Trophoblast cell (in vitro differentiated cells and primary cell): ENCODE results near the gene ZNF263.

ENCODE experiments used
- DNase-seq, 2 donors: peaks; one replicate each; pipeline ENCODE4 v3.0.0-alpha.2; 2016
- H2AFZ ChIP-seq: 2 replicates; pipeline ENCODE4 v1.6.1; 2013; ENCODE audit warnings: low read length, moderate library complexity, mild to moderate bottlenecking; ENCODE audit not compliant: insufficient read depth, poor library complexity
- H2AK5ac ChIP-seq: 2 replicates; pipeline ENCODE4 v1.6.1; 2013; ENCODE audit warnings: mild to moderate bottlenecking, low read length
- H2BK120ac ChIP-seq: 2 replicates; pipeline ENCODE4 v1.6.1; 2013; ENCODE audit warnings: low read length, mild to moderate bottlenecking, moderate library complexity; ENCODE audit not compliant: insufficient read depth, poor library complexity
- H2BK12ac ChIP-seq: 2 replicates; pipeline ENCODE4 v1.6.1; 2013; ENCODE audit warnings: mild to moderate bottlenecking, low read length, moderate library complexity
- H2BK5ac ChIP-seq: 2 replicates; pipeline ENCODE4 v1.6.1; 2013; ENCODE audit warnings: low read length, low read depth, moderate library complexity, mild to moderate bottlenecking; ENCODE audit not compliant: poor library complexity
- H3K14ac ChIP-seq: 2 replicates; pipeline ENCODE4 v1.6.1; 2013; ENCODE audit warnings: mild to moderate bottlenecking, low read length
- H3K18ac ChIP-seq: 2 replicates; pipeline ENCODE4 v1.6.1; 2013; ENCODE audit warnings: mild to moderate bottlenecking, low read length
- H3K23ac ChIP-seq: 2 replicates; pipeline ENCODE4 v1.6.1; 2013; ENCODE audit warnings: low read length
- H3K27ac ChIP-seq: 2 replicates; pipeline ENCODE4 v1.5.1; 2013; ENCODE audit warnings: low read depth, mild to moderate bottlenecking, inconsistent platforms, low read length, moderate library complexity
- H3K27me3 ChIP-seq: 2 replicates; pipeline ENCODE4 v1.6.1; 2013; ENCODE audit warnings: inconsistent platforms, mild to moderate bottlenecking, low read length, moderate library complexity; ENCODE audit not compliant: insufficient read depth
- H3K36me3 ChIP-seq, 2 experiments: 1 replicate in 1 of 2; 2 replicates in 1 of 2; pipeline ENCODE4 v1.6.1; 2013; ENCODE audit warnings: low read length in 2 of 2, mild to moderate bottlenecking in 2 of 2, moderate library complexity in 1 of 2; ENCODE audit not compliant: insufficient read depth in 2 of 2, control insufficient read depth in 1 of 2
- H3K4ac ChIP-seq: 2 replicates; pipeline ENCODE4 v1.6.1; 2013; ENCODE audit warnings: low read depth, mild to moderate bottlenecking, low read length, moderate library complexity
- H3K4me1 ChIP-seq, 2 experiments: 1 replicate in 1 of 2; 2 replicates in 1 of 2; pipeline ENCODE4 v1.6.1; 2013; ENCODE audit warnings: low read length in 2 of 2, mild to moderate bottlenecking in 2 of 2, moderate library complexity in 1 of 2; ENCODE audit not compliant: insufficient read depth in 2 of 2, control insufficient read depth in 1 of 2
- H3K4me2 ChIP-seq: 2 replicates; pipeline ENCODE4 v1.6.1; 2013; ENCODE audit warnings: inconsistent platforms, mild to moderate bottlenecking, low read length, moderate library complexity
- H3K4me3 ChIP-seq: 2 replicates; pipeline ENCODE4 v1.5.1; 2013; ENCODE audit warnings: mild to moderate bottlenecking, low read depth, low read length, inconsistent platforms
- H3K79me1 ChIP-seq: one replicate; pipeline ENCODE4 v1.6.1; 2013; ENCODE audit warnings: low read length
- H3K79me2 ChIP-seq: 2 replicates; pipeline ENCODE4 v1.6.1; 2013; ENCODE audit warnings: low read length, mild to moderate bottlenecking; ENCODE audit not compliant: control insufficient read depth, insufficient read depth, poor library complexity
- H3K9ac ChIP-seq: 2 replicates; pipeline ENCODE4 v1.6.1; 2013; ENCODE audit warnings: mild to moderate bottlenecking, low read length
- H3K9me3 ChIP-seq: 2 replicates; pipeline ENCODE4 v1.6.1; 2013; ENCODE audit warnings: low read depth, mild to moderate bottlenecking, control low read depth, inconsistent platforms, low read length; ENCODE audit not compliant: insufficient read depth
- H4K12ac ChIP-seq: 2 replicates; pipeline ENCODE4 v1.6.1; 2013; ENCODE audit warnings: low read depth, mild to moderate bottlenecking, low read length, moderate library complexity
- H4K8ac ChIP-seq: 2 replicates; pipeline ENCODE4 v1.6.1; 2013; ENCODE audit warnings: low read depth, mild to moderate bottlenecking, low read length, moderate library complexity
- H4K91ac ChIP-seq: one replicate; pipeline ENCODE4 v1.6.1; 2013; ENCODE audit warnings: low read depth, mild to moderate bottlenecking, low read length, moderate library complexity
- WGBS: extraction: QIAGEN DNeasy Blood & Tissue Kit; methylation state at CpG from one replicate; pipeline ENCODE4 v1.1.7; 2013; ENCODE audit warnings: missing lambda C conversion rate; ENCODE audit not compliant: insufficient read length, insufficient coverage; ENCODE audit errors: extremely low coverage; 5-methylcytosine and 5-hydroxymethylcytosine counted together

Gene ZNF263

DNA sequence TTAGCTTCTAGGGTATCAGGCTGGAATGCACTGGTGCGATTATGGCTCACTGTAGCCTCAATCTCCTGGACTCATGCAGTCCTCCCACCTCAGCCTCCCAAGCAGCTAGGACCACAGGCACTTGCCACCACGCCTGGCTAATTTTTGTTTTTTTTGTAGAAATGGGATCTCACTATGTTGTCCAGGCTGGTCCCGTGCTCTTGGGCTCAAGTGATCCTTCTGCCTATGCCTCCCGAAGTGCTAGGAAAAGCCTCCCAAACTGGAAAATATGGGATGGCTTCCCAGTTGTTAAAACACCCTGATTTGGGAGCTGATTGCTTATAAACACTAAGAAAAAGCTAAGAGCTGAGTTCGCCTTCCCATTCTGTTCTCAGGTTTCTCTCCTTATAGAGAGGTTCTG is 6.6 kb upstream of the ZNF263 start:
- no peaks in the 10 kb centered on the region for H3K36me3 ChIP-seq
- no peak overlapping the region for H3K18ac ChIP-seq
- no peak overlapping the region for H3K9ac ChIP-seq
- no CpG with 5 or more reads among the region's 5 CpGs for whole genome bisulfite sequencing
- H3K23ac ChIP-seq: no peak overlapping the region
- H3K4me1 ChIP-seq: no peaks in the 10 kb centered on the region
- H3K27me3 ChIP-seq: no peaks in the 10 kb centered on the region
- no peak overlapping the region for H3K4me2 ChIP-seq
- no peak overlapping the region for H2AFZ ChIP-seq
- H3K79me1 ChIP-seq: no peaks in the 10 kb centered on the region
- H2BK12ac ChIP-seq: no peak overlapping the region
- H3K4me3 ChIP-seq: no peak overlapping the region
- H3K27ac ChIP-seq: no peak overlapping the region
- no peak overlapping the region for H2BK5ac ChIP-seq
- no peak overlapping the region for H4K12ac ChIP-seq
- H2BK120ac ChIP-seq: no peak overlapping the region
- no peak overlapping the region for H2AK5ac ChIP-seq
- DNase-seq: no peak
- no peak overlapping the region for H4K91ac ChIP-seq
- no peak overlapping the region for H3K4ac ChIP-seq
- H3K79me2 ChIP-seq: no peaks in the 10 kb centered on the region
- peaks cover 4% of the 10 kb centered on the region for H3K9me3 ChIP-seq
- H3K14ac ChIP-seq: no peak overlapping the region
- no peak overlapping the region for H4K8ac ChIP-seq

GRCh38 chr16:3281222-3281820 is 2.0 kb upstream of the ZNF263 start:
- Histone ChIP-seq H3K4me1 (peaks cover 13 to 17% of the 10 kb centered on the region in 2 experiments), H3K18ac (no peak overlapping the region), H4K91ac (no peak overlapping the region), H3K79me2 (peaks cover 14% of the 10 kb centered on the region), H3K36me3 (peaks cover 9 to 11% of the 10 kb centered on the region in 2 experiments), H3K9me3 (peaks cover 3% of the 10 kb centered on the region), H3K4me3 (no peak overlapping the region), H4K8ac (no peak overlapping the region), H3K23ac (no peak overlapping the region), H4K12ac (no peak overlapping the region), H3K27me3 (no peaks in the 10 kb centered on the region), H3K79me1 (peaks cover 14% of the 10 kb centered on the region), H3K9ac (no peak overlapping the region), H2AK5ac (no peak overlapping the region), H3K27ac (no peak overlapping the region), H3K4ac (no peak overlapping the region), H3K4me2 (no peak overlapping the region), H2BK120ac (no peak overlapping the region), H2BK5ac (no peak overlapping the region), H3K14ac (no peak overlapping the region), H2BK12ac (no peak overlapping the region), H2AFZ (no peak overlapping the region)
- no CpG with 5 or more reads among the region's 6 CpGs for WGBS
- DNase-seq: no peak

DNA sequence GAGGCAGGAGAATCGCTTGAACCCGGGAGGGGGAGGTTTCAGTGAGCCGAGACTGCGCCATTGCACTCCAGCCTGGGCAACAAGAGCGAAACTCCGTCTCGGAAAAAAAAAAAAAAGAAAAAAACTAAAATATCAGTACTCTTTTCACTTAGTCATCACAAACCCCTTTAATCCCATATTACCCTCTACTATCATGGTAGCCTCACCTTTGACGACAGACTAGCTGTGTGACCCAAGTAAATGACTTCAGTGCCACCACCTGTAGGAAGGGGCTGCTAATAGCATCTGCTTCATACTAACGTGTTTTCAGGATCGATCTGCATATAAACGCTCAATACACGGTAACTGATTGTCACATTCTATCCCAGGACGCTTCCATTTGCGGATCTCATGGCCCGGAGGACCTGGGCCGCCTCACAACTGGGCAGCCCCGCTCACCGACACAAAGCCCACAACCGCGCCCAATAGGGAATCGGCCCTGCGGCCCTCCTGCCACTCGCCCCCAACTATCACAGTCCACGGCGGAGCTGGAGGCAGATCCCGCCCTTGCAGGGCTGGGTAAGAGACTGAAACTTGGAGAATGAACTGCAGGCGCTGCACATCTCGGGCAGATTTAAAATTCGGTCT is 1.1 kb upstream of the ZNF263 start:
- peak overlapping the region; percentile 90 for H2AFZ ChIP-seq

GRCh38 chr16:3283543-3284447 is 504 bp downstream of the ZNF263 start:
- H3K9ac ChIP-seq: peak overlapping the region; percentile 81

More for the DNA sequence above, 1.1 kb upstream of the ZNF263 start:
- H3K4me2 ChIP-seq: peak overlapping the region; percentile 76
- WGBS: no CpG with 5 or more reads among the region's 29 CpGs
- peak overlapping the region; percentile 24 for H3K4ac ChIP-seq
- peak overlapping the region; percentile 71 for H3K4me3 ChIP-seq
- peak overlapping the region; percentile 10 for H2BK120ac ChIP-seq
- H2BK5ac ChIP-seq: peak overlapping the region; percentile 7
- H3K36me3 ChIP-seq: peaks cover 13 to 15% of the 10 kb centered on the region in 2 experiments
- peaks cover 3% of the 10 kb centered on the region for H3K9me3 ChIP-seq
- peaks cover 14% of the 10 kb centered on the region for H3K79me1 ChIP-seq
- H3K79me2 ChIP-seq: peaks cover 14% of the 10 kb centered on the region
- peak overlapping the region; percentile 49 for H3K9ac ChIP-seq
- H3K27ac ChIP-seq: peak overlapping the region; percentile 90
- H3K14ac ChIP-seq: peak overlapping the region; percentile 65
- H4K8ac ChIP-seq: peak overlapping the region; percentile 81
- peak overlapping the region; percentile 59 for H4K91ac ChIP-seq
- peak overlapping the region; percentile 54 for H3K18ac ChIP-seq
- peak in 1 of 2 donors; percentile 8 for DNase-seq
- H3K27me3 ChIP-seq: no peaks in the 10 kb centered on the region
- H2AK5ac ChIP-seq: no peak overlapping the region
- peaks cover 13 to 17% of the 10 kb centered on the region in 2 experiments for H3K4me1 ChIP-seq
- no peak overlapping the region for H3K23ac ChIP-seq
- H2BK12ac ChIP-seq: no peak overlapping the region
- H4K12ac ChIP-seq: peak overlapping the region; percentile 70

More at GRCh38 chr16:3283543-3284447, 504 bp downstream of the ZNF263 start:
- H4K91ac ChIP-seq: peak overlapping the region; percentile 88
- peak overlapping the region; percentile 90 for H3K4me3 ChIP-seq
- WGBS: no CpG with 5 or more reads among the region's 56 CpGs
- peaks cover 14% of the 10 kb centered on the region for H3K79me1 ChIP-seq
- peak overlapping the region; percentile 93 for H2AFZ ChIP-seq
- H3K4me1 ChIP-seq: peaks cover 13 to 17% of the 10 kb centered on the region in 2 experiments
- H3K27me3 ChIP-seq: no peaks in the 10 kb centered on the region
- no peak overlapping the region for H2BK12ac ChIP-seq
- H3K27ac ChIP-seq: peak overlapping the region; percentile 69
- H2AK5ac ChIP-seq: peak overlapping the region; percentile 95
- peak overlapping the region; percentile 85 for H3K14ac ChIP-seq
- H4K12ac ChIP-seq: peak overlapping the region; percentile 92
- peak overlapping the region; percentile 82 for H3K18ac ChIP-seq
- H3K36me3 ChIP-seq: peaks cover 19 to 21% of the 10 kb centered on the region in 2 experiments
- H3K9me3 ChIP-seq: peaks cover 8% of the 10 kb centered on the region
- DNase-seq: no peak
- H2BK120ac ChIP-seq: peak overlapping the region; percentile 68
- peaks cover 14% of the 10 kb centered on the region for H3K79me2 ChIP-seq
- H4K8ac ChIP-seq: peak overlapping the region; percentile 98
- H2BK5ac ChIP-seq: peak overlapping the region; percentile 71
- no peak overlapping the region for H3K23ac ChIP-seq
- peak overlapping the region; percentile 99 for H3K4ac ChIP-seq
- H3K4me2 ChIP-seq: peak overlapping the region; percentile 76
